ENCODE data around the gene PHF2. TPM values are rescaled to one million over a fixed set of nuclear protein-coding genes. Genes with fewer than 3 reads are reported as not detected.

Gene PHF2
- total and polyA plus RNA-seq, 2 of the 8 experiments (the other 6 are each of a cell fraction or from before 2014, with no cell fraction given), result 3.4 to 9.4 TPM

DNA sequence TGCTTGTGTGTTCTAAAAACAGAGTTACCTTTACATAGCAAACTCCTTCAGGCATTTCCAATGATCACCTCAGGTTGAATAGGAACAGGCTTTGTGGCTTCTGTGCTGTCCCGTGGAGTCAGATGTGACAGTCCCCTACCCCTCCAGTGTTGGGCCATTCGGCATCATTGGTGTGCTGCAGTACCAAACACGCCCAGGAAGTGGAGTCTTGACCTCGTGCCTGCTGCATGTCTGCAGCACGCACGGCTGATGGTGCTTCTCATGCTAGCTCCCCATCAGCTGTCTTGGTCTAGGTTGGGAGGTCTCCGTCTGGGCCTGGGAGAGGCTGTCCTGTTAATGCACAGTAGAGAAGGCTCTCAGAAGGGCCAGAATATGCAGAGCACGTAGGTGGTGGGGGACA lies 42.5 kb upstream of the PHF2 start:
- H2BK12ac ChIP-seq (ENCODE audit: low read depth, low read length), result no peak overlapping the region
- ChIA-PET CTCF (ENCODE audit: partially characterized antibody) (interaction anchor here (1.0 to 2.0 kb wide), 4 partner anchors 12 to 56 kb away, joined by 3 to 9 read pairs (median 4); no protein-coding TSS in a partner anchor), POLR2A (ENCODE audit: partially characterized antibody) (no interaction called here)
- no peak overlapping the region for H2BK15ac ChIP-seq (ENCODE audit: low read length)
- no peak overlapping the region for H3K18ac ChIP-seq (ENCODE audit: extremely low read depth, low read length)
- no peak overlapping the region for H3K9ac ChIP-seq (replicated peaks in 1 of 4; ENCODE audit: extremely low read depth in 1 of 4, low read depth in 3 of 4, low read length in 3 of 4)
- H4K91ac ChIP-seq (replicated peaks; ENCODE audit: insufficient read length, low read length), result no peak overlapping the region
- H3K27me3 ChIP-seq (replicated peaks in 1 of 4; ENCODE audit: control insufficient read depth in 3 of 4, extremely low read depth in 1 of 4, insufficient read depth in 3 of 4, low read length in 3 of 4), result no peaks in the 10 kb centered on the region
- FAIRE-seq (no peak), DNase-seq (ENCODE audit: low read depth in 1 of 2, low spot score in 2 of 2) (no peak)
- H3K4me3 ChIP-seq (ENCODE audit: extremely low read depth in 1 of 4, insufficient read depth in 2 of 4, low read depth in 3 of 4, low read length in 4 of 4), result no peak overlapping the region
- no peak overlapping the region for H2AK5ac ChIP-seq (ENCODE audit: low read depth, low read length)
- no peak overlapping the region for H4K5ac ChIP-seq (ENCODE audit: insufficient read length, low read depth, low read length)
- H3K4me1 ChIP-seq (replicated peaks in 1 of 4; ENCODE audit: control insufficient read depth in 3 of 4, insufficient read depth in 4 of 4, low read length in 3 of 4), result no peaks in the 10 kb centered on the region
- TF ChIP-seq TAF1 (IDR thresholded peaks at IDR 0.05; ENCODE audit: low read depth, low read length), result no peak
- TF ChIP-seq RAD21 (IDR thresholded peaks at IDR 0.05 in 1 of 2, conservative IDR thresholded peaks at IDR 0.05 in 1 of 2; ENCODE audit: low read depth in 2 of 2, low read length in 2 of 2), result peak; percentile 30 to 42; a peak in 2 of 4 replicates
- TF ChIP-seq, protein P1, sequence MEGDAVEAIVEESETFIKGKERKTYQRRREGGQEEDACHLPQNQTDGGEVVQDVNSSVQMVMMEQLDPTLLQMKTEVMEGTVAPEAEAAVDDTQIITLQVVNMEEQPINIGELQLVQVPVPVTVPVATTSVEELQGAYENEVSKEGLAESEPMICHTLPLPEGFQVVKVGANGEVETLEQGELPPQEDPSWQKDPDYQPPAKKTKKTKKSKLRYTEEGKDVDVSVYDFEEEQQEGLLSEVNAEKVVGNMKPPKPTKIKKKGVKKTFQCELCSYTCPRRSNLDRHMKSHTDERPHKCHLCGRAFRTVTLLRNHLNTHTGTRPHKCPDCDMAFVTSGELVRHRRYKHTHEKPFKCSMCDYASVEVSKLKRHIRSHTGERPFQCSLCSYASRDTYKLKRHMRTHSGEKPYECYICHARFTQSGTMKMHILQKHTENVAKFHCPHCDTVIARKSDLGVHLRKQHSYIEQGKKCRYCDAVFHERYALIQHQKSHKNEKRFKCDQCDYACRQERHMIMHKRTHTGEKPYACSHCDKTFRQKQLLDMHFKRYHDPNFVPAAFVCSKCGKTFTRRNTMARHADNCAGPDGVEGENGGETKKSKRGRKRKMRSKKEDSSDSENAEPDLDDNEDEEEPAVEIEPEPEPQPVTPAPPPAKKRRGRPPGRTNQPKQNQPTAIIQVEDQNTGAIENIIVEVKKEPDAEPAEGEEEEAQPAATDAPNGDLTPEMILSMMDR (IDR thresholded peaks at IDR 0.05; ENCODE audit: control extremely low read depth in 1 of 3, insufficient read depth in 1 of 3, low read depth in 1 of 3, low read length in 3 of 3), result peak; percentile 17 to 60 (median 48); a peak in 2 of 4 replicates
- TF ChIP-seq SIN3A (conservative IDR thresholded peaks at IDR 0.05 in 1 of 2, IDR thresholded peaks at IDR 0.05 in 1 of 2; ENCODE audit: low read depth in 1 of 2, low read length in 2 of 2), result no peak
- TF ChIP-seq KDM1A (IDR thresholded peaks at IDR 0.05; ENCODE audit: borderline replicate concordance, low read length), result no peak
- TF ChIP-seq GABPA (IDR thresholded peaks at IDR 0.05; ENCODE audit: borderline replicate concordance, insufficient read depth, low read length), result no peak
- H2BK5ac ChIP-seq (ENCODE audit: low read depth, low read length), result no peak overlapping the region
- no peaks in the 10 kb centered on the region for H3K23me2 ChIP-seq (ENCODE audit: low read depth, low read length)
- H4K20me1 ChIP-seq (replicated peaks in 1 of 2; ENCODE audit: control insufficient read depth in 1 of 2, insufficient read depth in 2 of 2, low read length in 2 of 2), result peaks cover 3% of the 10 kb centered on the region in 2 experiments
- H3K14ac ChIP-seq (ENCODE audit: insufficient read length), result no peak overlapping the region
- H3K4me2 ChIP-seq (ENCODE audit: insufficient read depth in 1 of 2, low read depth in 2 of 2, low read length in 2 of 2), result no peak overlapping the region
- 88% methylated on average over 8 of the region's 8 CpGs; no CpG with 5 or more reads in 1 of the 2 experiments for WGBS, 2 experiments (ENCODE audit: extremely low coverage in 1 of 2, insufficient coverage in 1 of 2, insufficient read length in 1 of 2, insufficient replicate concordance in 2 of 2, low coverage in 1 of 2, low lambda C conversion rate in 2 of 2, missing lambda C conversion rate in 1 of 2)
- H3K79me2 ChIP-seq (ENCODE audit: control insufficient read depth in 1 of 2, insufficient read depth in 2 of 2, low read length in 2 of 2), result no peaks in the 10 kb centered on the region; a peak in 1 of 4 replicates
- no peak overlapping the region for H3K23ac ChIP-seq (ENCODE audit: insufficient read length)
- no peak overlapping the region for H2BK20ac ChIP-seq (ENCODE audit: low read length)
- no peak overlapping the region for H4K8ac ChIP-seq (ENCODE audit: extremely low read depth, insufficient read depth, low read length)
- H3K9me3 ChIP-seq (ENCODE audit: insufficient read depth in 2 of 2, low read depth in 1 of 2, low read length in 1 of 2), result no peaks in the 10 kb centered on the region
- peaks cover 3% of the 10 kb centered on the region; the same call in 1 of the 2 replicates for H3K79me1 ChIP-seq (ENCODE audit: low read depth, low read length)
- no peak overlapping the region for H3K56ac ChIP-seq (replicated peaks; ENCODE audit: insufficient read length, low read depth, low read length)
- no peak overlapping the region for H2AFZ ChIP-seq (ENCODE audit: low read length)
- no peak overlapping the region for H3K27ac ChIP-seq (ENCODE audit: low read depth, low read length)
- H3K4ac ChIP-seq (replicated peaks; ENCODE audit: insufficient read length, low read depth, low read length), result no peak overlapping the region
- peaks cover 0 to 35% (median 6%) of the 10 kb centered on the region in 4 experiments; a peak in 6 of 8 replicates for H3K36me3 ChIP-seq (ENCODE audit: control insufficient read depth in 2 of 4, insufficient read depth in 4 of 4, low read length in 3 of 4)
- no peak overlapping the region for H2BK120ac ChIP-seq (replicated peaks; ENCODE audit: low read depth, low read length)

Measured in H1 (cell line).